Neural progenitor cell (in vitro differentiated cells): ENCODE measurements around the gene VWA3A. TPM values are rescaled to one million over a fixed set of nuclear protein-coding genes. Genes with fewer than 3 reads are reported as not detected.

ENCODE experiments used
- DNase-seq: peaks from one replicate; pipeline ENCODE4 v3.0.0-alpha.2; 2016; ENCODE audit warnings: low spot score
- H2AFZ ChIP-seq: fragments of 200-600 bp; sonication (generic); replicated peaks from 2 replicates; pipeline ENCODE4 v1.6.1; 2016; ENCODE audit warnings: antibody characterized with exemption
- H3F3A ChIP-seq: fragments of 200-600 bp; sonication (generic); 2 replicates; pipeline ENCODE4 v1.6.1; 2016; ENCODE audit warnings: antibody characterized with exemption, low read depth
- H3K27ac ChIP-seq: fragments of 200-600 bp; sonication (generic); 2 replicates; pipeline ENCODE4 v1.5.1; 2016; ENCODE audit warnings: mild to moderate bottlenecking
- H3K27me3 ChIP-seq: fragments of 200-600 bp; sonication (generic); 2 replicates; pipeline ENCODE4 v1.6.1; 2016; ENCODE audit warnings: mild to moderate bottlenecking, moderate library complexity
- H3K36me3 ChIP-seq: fragments of 200-600 bp; sonication (generic); 2 replicates; pipeline ENCODE4 v1.5.1; 2016
- H3K4me1 ChIP-seq: fragments of 200-600 bp; sonication (generic); 2 replicates; pipeline ENCODE4 v1.6.1; 2016; ENCODE audit warnings: mixed run types
- H3K4me2 ChIP-seq: fragments of 200-600 bp; sonication (generic); 2 replicates; pipeline ENCODE4 v1.6.1; 2016
- H3K4me3 ChIP-seq: fragments of 200-600 bp; sonication (generic); 2 replicates; pipeline ENCODE4 v1.5.1; 2016
- H3K79me2 ChIP-seq: fragments of 200-600 bp; sonication (generic); 2 replicates; pipeline ENCODE4 v1.6.1; 2016; ENCODE audit warnings: low read depth
- H3K9ac ChIP-seq: fragments of 200-600 bp; sonication (generic); 2 replicates; pipeline ENCODE4 v1.6.1; 2016
- H3K9me3 ChIP-seq: fragments of 200-600 bp; sonication (generic); 2 replicates; pipeline ENCODE4 v1.5.1; 2016; ENCODE audit warnings: low read depth
- H4K20me1 ChIP-seq: fragments of 200-600 bp; sonication (generic); 2 replicates; pipeline ENCODE4 v1.6.1; 2016; ENCODE audit warnings: low read depth
- H3K27ac Mint-ChIP-seq: 3 replicates; pipeline ENCODE4 v1.8.0; 2021; ENCODE audit warnings: mixed read lengths
- H3K27me3 Mint-ChIP-seq: 2 replicates; pipeline ENCODE4 v1.8.0; 2022; ENCODE audit warnings: low read depth, mild to moderate bottlenecking, inconsistent platforms, moderate library complexity, mixed read lengths; ENCODE audit not compliant: insufficient read depth
- H3K36me3 Mint-ChIP-seq: 3 replicates; pipeline ENCODE4 v1.8.0; 2021; ENCODE audit warnings: mixed read lengths
- H3K4me1 Mint-ChIP-seq: 3 replicates; pipeline ENCODE4 v1.8.0; 2021; ENCODE audit warnings: mixed read lengths
- H3K4me3 Mint-ChIP-seq: 3 replicates; pipeline ENCODE4 v1.8.0; 2021; ENCODE audit warnings: mild to moderate bottlenecking, moderate library complexity, mixed read lengths
- H3K9me3 Mint-ChIP-seq: 3 replicates; pipeline ENCODE4 v1.8.0; 2020; ENCODE audit warnings: mixed read lengths
- CTCF ChIP-seq: fragments of 200-600 bp; sonication (generic); IDR thresholded peaks from 2 replicates; pipeline ENCODE4 v1.5.1; 2017; ENCODE audit warnings: antibody characterized with exemption, mild to moderate bottlenecking
- EZH2 ChIP-seq: fragments of 200-600 bp; sonication (generic); IDR thresholded peaks from 2 replicates; pipeline ENCODE4 v1.6.1; 2017; ENCODE audit warnings: antibody characterized with exemption, mild to moderate bottlenecking, moderate library complexity
- EZH2phosphoT487 ChIP-seq: fragments of 200-600 bp; sonication (generic); IDR thresholded peaks from 2 replicates; pipeline ENCODE4 v1.6.1; 2017; ENCODE audit warnings: antibody characterized with exemption
- total RNA-seq: library from RNA; depleted of rRNA; stranded (reverse); fragments of >200 nt; gene quantifications from 2 replicates; pipeline ENCODE4 v1.2.3, GENCODE V29; 2015; ENCODE audit warnings: low replicate concordance

Gene VWA3A
- total RNA-seq, 1 donor from 2014 or later = 1.0 TPM

GRCh38 chr16:22161999-22162655 lies 69.8 kb downstream of the VWA3A start, which contains the start of gene SDR42E2:
Gene SDR42E2 (plus strand): TSS chr16:22162506. CDS start chr16:22165583, 3,077 bp downstream.
- Histone ChIP-seq H3K4me3 (peak within 1 kb of the TSS; percentile 47), H3K4me1 (no peaks in the 10 kb centered on the region), H3K79me2 (no peaks in the 10 kb centered on the region), H3K9me3 (no peaks in the 10 kb centered on the region), H3K36me3 (no peaks in the 10 kb centered on the region), H4K20me1 (no peaks in the 10 kb centered on the region), H3F3A (no peaks in the 10 kb centered on the region), H3K27me3 (peaks cover 52% of the 10 kb centered on the region), H3K27ac (no peak within 1 kb of the TSS), H3K9ac (no peak within 1 kb of the TSS), H2AFZ (peak within 1 kb of the TSS; percentile 47), H3K4me2 (peak within 1 kb of the TSS; percentile 85)
- DNase-seq = peak; percentile 73
- Mint-ChIP-seq H3K27me3 (peaks cover 29% of the 10 kb centered on the region), H3K4me3 (no peak within 1 kb of the TSS), H3K36me3 (no peaks in the 10 kb centered on the region), H3K9me3 (peaks cover 5% of the 10 kb centered on the region), H3K27ac (no peak within 1 kb of the TSS), H3K4me1 (no peaks in the 10 kb centered on the region)
- no peak for TF ChIP-seq EZH2
- TF ChIP-seq CTCF = no peak
- TF ChIP-seq EZH2phosphoT487 = no peak

GRCh38 chr16:22162656-22163009 lies 70.3 kb downstream of the VWA3A start:
- Histone ChIP-seq H3K27ac (no peak overlapping the region), H3F3A (no peaks in the 10 kb centered on the region), H3K4me3 (peak overlapping the region; percentile 47), H2AFZ (peak overlapping the region; percentile 47), H3K79me2 (no peaks in the 10 kb centered on the region), H3K4me2 (peak overlapping the region; percentile 85), H3K4me1 (no peaks in the 10 kb centered on the region), H3K27me3 (peaks cover 52% of the 10 kb centered on the region), H3K9ac (no peak overlapping the region), H3K9me3 (no peaks in the 10 kb centered on the region), H3K36me3 (no peaks in the 10 kb centered on the region), H4K20me1 (no peaks in the 10 kb centered on the region)
- H3K4me3 Mint-ChIP-seq = no peak overlapping the region
- peaks cover 30% of the 10 kb centered on the region for H3K27me3 Mint-ChIP-seq
- H3K27ac Mint-ChIP-seq = no peak overlapping the region
- H3K9me3 Mint-ChIP-seq = peaks cover 5% of the 10 kb centered on the region
- no peak for TF ChIP-seq EZH2
- H3K36me3 Mint-ChIP-seq = no peaks in the 10 kb centered on the region
- no peak for DNase-seq
- H3K4me1 Mint-ChIP-seq = no peaks in the 10 kb centered on the region

- H3K4me1 ChIP-seq = no peaks in the 10 kb centered on the region
- Mint-ChIP-seq H3K9me3 (peaks cover 5% of the 10 kb centered on the region), H3K4me1 (no peaks in the 10 kb centered on the region), H3K4me3 (no peak overlapping the region), H3K27me3 (peaks cover 27% of the 10 kb centered on the region), H3K27ac (no peak overlapping the region), H3K36me3 (no peaks in the 10 kb centered on the region)
- peaks cover 52% of the 10 kb centered on the region for H3K27me3 ChIP-seq
- no peaks in the 10 kb centered on the region for H3K9me3 ChIP-seq
- H2AFZ ChIP-seq = no peak overlapping the region
- H3K9ac ChIP-seq = no peak overlapping the region
- no peak overlapping the region for H3K4me3 ChIP-seq
- DNase-seq = no peak
- no peaks in the 10 kb centered on the region for H3K79me2 ChIP-seq
- no peaks in the 10 kb centered on the region for H3F3A ChIP-seq
- no peak overlapping the region for H3K4me2 ChIP-seq
- no peaks in the 10 kb centered on the region for H4K20me1 ChIP-seq
- H3K36me3 ChIP-seq = no peaks in the 10 kb centered on the region
- no peak overlapping the region for H3K27ac ChIP-seq
- TF ChIP-seq EZH2 = no peak
- TF ChIP-seq EZH2phosphoT487 = no peak
- TF ChIP-seq CTCF = no peak
Measured at GRCh38 chr16:22163806-22164205, 71.5 kb downstream of the VWA3A start.

GRCh38 chr16:22164482-22164881 lies 72.1 kb downstream of the VWA3A start:
- Histone ChIP-seq H3F3A (no peaks in the 10 kb centered on the region), H3K4me3 (no peak overlapping the region), H3K79me2 (no peaks in the 10 kb centered on the region), H4K20me1 (no peaks in the 10 kb centered on the region), H3K4me2 (no peak overlapping the region), H3K36me3 (no peaks in the 10 kb centered on the region), H2AFZ (no peak overlapping the region), H3K27me3 (peaks cover 51% of the 10 kb centered on the region), H3K9me3 (no peaks in the 10 kb centered on the region), H3K4me1 (no peaks in the 10 kb centered on the region), H3K27ac (no peak overlapping the region), H3K9ac (no peak overlapping the region)
- no peak overlapping the region for H3K27ac Mint-ChIP-seq
- H3K4me1 Mint-ChIP-seq = no peaks in the 10 kb centered on the region
- no peak for DNase-seq
- H3K36me3 Mint-ChIP-seq = no peaks in the 10 kb centered on the region
- no peak overlapping the region for H3K4me3 Mint-ChIP-seq
- TF ChIP-seq EZH2 (no peak), CTCF (no peak), EZH2phosphoT487 (no peak)
- peaks cover 27% of the 10 kb centered on the region for H3K27me3 Mint-ChIP-seq
- peaks cover 5% of the 10 kb centered on the region for H3K9me3 Mint-ChIP-seq
